GM23338 (cell line): ENCODE results near the gene ERF. TPM values are rescaled to one million over a fixed set of nuclear protein-coding genes. Genes with fewer than 3 reads are reported as not detected.
A peak's percentile ranks its signal among the peaks of the same experiment; 100 is the strongest.

Experiments used
- ATAC-seq: fragments of 200-7000 bp; cut with Tn5 transposase; 3 replicates; pipeline ENCODE4 v1.9.1; 2020
- DNase-seq: peaks from one replicate; pipeline ENCODE4 v3.0.0-alpha.2; 2015; ENCODE audit warnings: low spot score
- H2AFZ ChIP-seq: fragments of 200-600 bp; sonication (generic); 2 replicates; pipeline ENCODE4 v1.8.0; 2016; ENCODE audit warnings: antibody characterized with exemption, mild to moderate bottlenecking, moderate library complexity
- H3F3A ChIP-seq: fragments of 200-600 bp; sonication (generic); replicated peaks from 2 replicates; pipeline ENCODE4 v1.8.0; 2017; ENCODE audit warnings: antibody characterized with exemption, mixed run types, low read depth
- H3K27ac ChIP-seq: fragments of 200-600 bp; sonication (generic); 2 replicates; pipeline ENCODE4 v1.6.1; 2016; ENCODE audit warnings: low read depth
- H3K27me3 ChIP-seq: fragments of 200-600 bp; sonication (generic); 2 replicates; pipeline ENCODE4 v1.8.0; 2016; ENCODE audit warnings: mild to moderate bottlenecking, mixed run types, moderate library complexity; ENCODE audit not compliant: insufficient read depth
- H3K36me3 ChIP-seq: fragments of 200-600 bp; sonication (generic); 2 replicates; pipeline ENCODE4 v1.8.0; 2016; ENCODE audit warnings: mild to moderate bottlenecking; ENCODE audit not compliant: insufficient read depth
- H3K4me1 ChIP-seq: fragments of 200-600 bp; sonication (generic); 2 replicates; pipeline ENCODE4 v1.8.0; 2016; ENCODE audit warnings: mild to moderate bottlenecking, moderate library complexity; ENCODE audit not compliant: insufficient read depth
- H3K4me2 ChIP-seq: fragments of 200-600 bp; sonication (generic); 2 replicates; pipeline ENCODE4 v1.7.1; 2017; ENCODE audit warnings: mixed run types
- H3K4me3 ChIP-seq: fragments of 200-600 bp; sonication (generic); 2 replicates; pipeline ENCODE4 v1.6.1; 2016; ENCODE audit warnings: mixed run types
- H3K79me2 ChIP-seq: fragments of 200-600 bp; sonication (generic); replicated peaks from 2 replicates; pipeline ENCODE4 v1.8.0; 2017; ENCODE audit warnings: mild to moderate bottlenecking; ENCODE audit not compliant: insufficient read depth
- H3K9me2 ChIP-seq: fragments of 200-600 bp; sonication (generic); 2 replicates; pipeline ENCODE4 v1.8.0; 2017; ENCODE audit not compliant: insufficient read depth
- H4K20me1 ChIP-seq: fragments of 200-600 bp; sonication (generic); replicated peaks from 2 replicates; pipeline ENCODE4 v1.8.0; 2017; ENCODE audit warnings: mild to moderate bottlenecking; ENCODE audit not compliant: insufficient read depth
- H3K27ac Mint-ChIP-seq: 2 replicates; pipeline ENCODE4 v1.8.0; 2020; ENCODE audit warnings: inconsistent platforms, mild to moderate bottlenecking, moderate library complexity, mixed read lengths
- H3K27me3 Mint-ChIP-seq: 3 replicates; pipeline ENCODE4 v1.8.0; 2022; ENCODE audit warnings: low read depth, mild to moderate bottlenecking, moderate library complexity, mixed read lengths, inconsistent platforms; ENCODE audit not compliant: insufficient read depth, poor library complexity
- H3K36me3 Mint-ChIP-seq: 3 replicates; pipeline ENCODE4 v1.8.0; 2021; ENCODE audit warnings: low read depth, mild to moderate bottlenecking, inconsistent platforms, moderate library complexity, mixed read lengths
- H3K4me1 Mint-ChIP-seq: 3 replicates; pipeline ENCODE4 v1.8.0; 2020; ENCODE audit warnings: mild to moderate bottlenecking, inconsistent platforms, mixed read lengths
- H3K4me3 Mint-ChIP-seq: 3 replicates; pipeline ENCODE4 v1.8.0; 2021; ENCODE audit warnings: moderate library complexity, mild to moderate bottlenecking, inconsistent platforms, mixed read lengths
- H3K9me3 Mint-ChIP-seq: 3 replicates; pipeline ENCODE4 v1.8.0; 2020; ENCODE audit warnings: moderate library complexity, mild to moderate bottlenecking, inconsistent platforms, mixed read lengths
- CREB1 ChIP-seq: fragments of 250-450 bp; sonication (Bioruptor Pico); IDR thresholded peaks from 2 replicates; pipeline ENCODE4 v1.5.0; 2020; ENCODE audit warnings: low read depth, mild to moderate bottlenecking, moderate library complexity
- CTCF ChIP-seq, 2 experiments: fragments of 200-600 bp in 1 of 2; sonication (generic) in 1 of 2; conservative IDR thresholded peaks; 2 replicates each; pipeline versions ENCODE4 v1.5.1 to v1.6.1; 2016 to 2017; ENCODE audit warnings: antibody characterized with exemption in 2 of 2, low read depth in 2 of 2, mild to moderate bottlenecking in 2 of 2, moderate library complexity in 1 of 2
- EZH2 ChIP-seq: fragments of 200-600 bp; sonication (generic); IDR thresholded peaks from one replicate; pipeline ENCODE4 v1.8.0; 2017; ENCODE audit warnings: antibody characterized with exemption, mild to moderate bottlenecking, low read depth; ENCODE audit not compliant: unreplicated experiment
- EZH2phosphoT487 ChIP-seq: fragments of 200-600 bp; sonication (generic); IDR thresholded peaks from one replicate; pipeline ENCODE4 v1.8.1; 2018; ENCODE audit warnings: antibody characterized with exemption; ENCODE audit not compliant: unreplicated experiment
- JUNB ChIP-seq: IDR thresholded peaks from one replicate; pipeline ENCODE4 v1.6.1; 2016; ENCODE audit warnings: antibody characterized with exemption; ENCODE audit not compliant: unreplicated experiment
- NANOG ChIP-seq: IDR thresholded peaks from 2 replicates; pipeline ENCODE4 v1.6.1; 2016; ENCODE audit warnings: antibody characterized with exemption, borderline replicate concordance
- POLR2AphosphoS5 ChIP-seq: IDR thresholded peaks from 2 replicates; pipeline ENCODE4 v1.6.1; 2016; ENCODE audit warnings: antibody characterized with exemption, low read depth
- REST ChIP-seq: IDR thresholded peaks from one replicate; pipeline ENCODE4 v1.6.1; 2018; ENCODE audit warnings: antibody characterized with exemption; ENCODE audit not compliant: unreplicated experiment
- STAT1 ChIP-seq: IDR thresholded peaks from one replicate; pipeline ENCODE4 v1.6.1; 2016; ENCODE audit warnings: antibody characterized with exemption; ENCODE audit not compliant: unreplicated experiment
- ZNF114 ChIP-seq: fragments of 250-450 bp; sonication (Bioruptor Pico); IDR thresholded peaks from 2 replicates; pipeline ENCODE4 v1.5.0; 2020; ENCODE audit warnings: mild to moderate bottlenecking, moderate library complexity
- ZNF331 ChIP-seq: fragments of 250-450 bp; sonication (Bioruptor Pico); IDR thresholded peaks from 2 replicates; pipeline ENCODE4 v1.5.0; 2020; ENCODE audit warnings: low read depth, mild to moderate bottlenecking, moderate library complexity
- polyA plus RNA-seq: library from polyadenylated mRNA; unstranded; fragments of >200 nt; fragmentation: Nextera tagmentation; extraction: Ambion mirVana; gene quantifications from 2 replicates; pipeline ENCODE4 v1.2.1, GENCODE V29; 2016
- total RNA-seq: library from RNA; depleted of rRNA; stranded (reverse); fragments of >200 nt; shearing (Covaris generic); gene quantifications from 2 replicates; pipeline ENCODE4 v1.2.3, GENCODE V29; 2014
- TF ChIP-seq, protein P1 (sequence below): IDR thresholded peaks from 2 replicates; pipeline ENCODE4 v1.6.1; 2016; ENCODE audit warnings: antibody characterized with exemption
- TF ChIP-seq, protein P2 (sequence below): fragments of 250-450 bp; sonication (Bioruptor Pico); IDR thresholded peaks from 2 replicates; pipeline ENCODE4 v1.5.0; 2020; ENCODE audit warnings: mild to moderate bottlenecking, moderate library complexity

The ERF gene
- total and polyA plus RNA-seq, 2 experiments from 2014 or later = 29.4 to 49.4 TPM

DNA sequence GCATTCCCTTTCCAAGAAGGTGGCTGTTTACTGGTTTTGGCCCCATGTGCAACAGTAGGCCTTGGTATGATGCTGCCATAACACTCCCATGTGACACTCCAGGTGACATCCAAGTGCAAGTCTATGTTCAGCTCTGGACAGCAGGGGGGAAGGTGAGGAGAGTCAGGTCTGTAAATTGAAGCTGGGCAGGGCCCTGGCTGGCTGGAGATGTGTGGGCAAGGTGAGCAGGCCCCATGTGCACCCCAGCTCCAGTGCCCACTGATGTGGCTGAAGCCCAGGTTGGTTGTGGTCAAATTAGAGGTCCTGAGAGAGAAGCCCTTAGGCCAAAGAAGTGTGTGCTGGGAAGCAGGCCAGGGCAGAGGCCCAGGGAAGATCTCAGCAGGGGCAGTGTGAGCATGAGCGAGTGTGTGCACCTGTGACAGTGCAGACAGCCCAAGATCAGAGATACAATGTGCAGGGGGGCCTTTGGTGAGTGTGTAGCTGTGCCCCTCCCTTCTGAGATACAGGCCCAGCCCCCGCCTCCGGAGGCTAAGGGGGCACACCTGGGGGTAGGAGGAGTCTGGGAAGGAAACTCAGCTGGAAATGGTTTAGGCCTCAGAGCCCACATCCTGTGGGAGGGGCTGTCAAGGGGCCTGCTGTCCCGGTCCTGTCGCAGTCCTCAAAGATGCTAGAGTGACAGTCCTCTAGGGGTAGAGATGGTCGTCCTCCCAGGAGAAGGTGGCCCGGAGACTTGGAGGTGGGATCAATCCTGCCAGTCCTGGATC is 56.1 kb downstream of the ERF start:
- Histone ChIP-seq H3K27ac (no peak overlapping the region), H3K4me3 (no peak overlapping the region), H3K27me3 (no peaks in the 10 kb centered on the region), H3F3A (peaks cover 2% of the 10 kb centered on the region; the same call in 1 of the 2 replicates), H3K4me2 (no peak overlapping the region), H3K9me2 (no peaks in the 10 kb centered on the region), H3K4me1 (peaks cover 15% of the 10 kb centered on the region), H2AFZ (no peak overlapping the region), H4K20me1 (peaks cover 31% of the 10 kb centered on the region; the same call in 1 of the 2 replicates), H3K79me2 (peaks cover 18% of the 10 kb centered on the region), H3K36me3 (peaks cover 10% of the 10 kb centered on the region)
- peak overlapping the region; percentile 19; the same call in 1 of the 2 replicates for H3K27ac Mint-ChIP-seq
- peaks cover 71% of the 10 kb centered on the region for H3K36me3 Mint-ChIP-seq
- H3K4me3 Mint-ChIP-seq = no peak overlapping the region; the same call in 2 of the 3 replicates
- H3K27me3 Mint-ChIP-seq = peaks cover 15% of the 10 kb centered on the region
- peaks cover 7% of the 10 kb centered on the region for H3K9me3 Mint-ChIP-seq
- peak; percentile 32 for DNase-seq
- TF ChIP-seq CTCF (conservative IDR thresholded peaks at IDR 0.05; ENCODE audit: low read depth in 2 of 2) = no peak
- TF ChIP-seq, protein P1, sequence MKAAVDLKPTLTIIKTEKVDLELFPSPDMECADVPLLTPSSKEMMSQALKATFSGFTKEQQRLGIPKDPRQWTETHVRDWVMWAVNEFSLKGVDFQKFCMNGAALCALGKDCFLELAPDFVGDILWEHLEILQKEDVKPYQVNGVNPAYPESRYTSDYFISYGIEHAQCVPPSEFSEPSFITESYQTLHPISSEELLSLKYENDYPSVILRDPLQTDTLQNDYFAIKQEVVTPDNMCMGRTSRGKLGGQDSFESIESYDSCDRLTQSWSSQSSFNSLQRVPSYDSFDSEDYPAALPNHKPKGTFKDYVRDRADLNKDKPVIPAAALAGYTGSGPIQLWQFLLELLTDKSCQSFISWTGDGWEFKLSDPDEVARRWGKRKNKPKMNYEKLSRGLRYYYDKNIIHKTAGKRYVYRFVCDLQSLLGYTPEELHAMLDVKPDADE = no peak
- no peak for TF ChIP-seq ZNF114 (CRISPR knock-in tag)
- TF ChIP-seq EZH2phosphoT487 = no peak
- TF ChIP-seq STAT1 = no peak
- TF ChIP-seq, protein P2, sequence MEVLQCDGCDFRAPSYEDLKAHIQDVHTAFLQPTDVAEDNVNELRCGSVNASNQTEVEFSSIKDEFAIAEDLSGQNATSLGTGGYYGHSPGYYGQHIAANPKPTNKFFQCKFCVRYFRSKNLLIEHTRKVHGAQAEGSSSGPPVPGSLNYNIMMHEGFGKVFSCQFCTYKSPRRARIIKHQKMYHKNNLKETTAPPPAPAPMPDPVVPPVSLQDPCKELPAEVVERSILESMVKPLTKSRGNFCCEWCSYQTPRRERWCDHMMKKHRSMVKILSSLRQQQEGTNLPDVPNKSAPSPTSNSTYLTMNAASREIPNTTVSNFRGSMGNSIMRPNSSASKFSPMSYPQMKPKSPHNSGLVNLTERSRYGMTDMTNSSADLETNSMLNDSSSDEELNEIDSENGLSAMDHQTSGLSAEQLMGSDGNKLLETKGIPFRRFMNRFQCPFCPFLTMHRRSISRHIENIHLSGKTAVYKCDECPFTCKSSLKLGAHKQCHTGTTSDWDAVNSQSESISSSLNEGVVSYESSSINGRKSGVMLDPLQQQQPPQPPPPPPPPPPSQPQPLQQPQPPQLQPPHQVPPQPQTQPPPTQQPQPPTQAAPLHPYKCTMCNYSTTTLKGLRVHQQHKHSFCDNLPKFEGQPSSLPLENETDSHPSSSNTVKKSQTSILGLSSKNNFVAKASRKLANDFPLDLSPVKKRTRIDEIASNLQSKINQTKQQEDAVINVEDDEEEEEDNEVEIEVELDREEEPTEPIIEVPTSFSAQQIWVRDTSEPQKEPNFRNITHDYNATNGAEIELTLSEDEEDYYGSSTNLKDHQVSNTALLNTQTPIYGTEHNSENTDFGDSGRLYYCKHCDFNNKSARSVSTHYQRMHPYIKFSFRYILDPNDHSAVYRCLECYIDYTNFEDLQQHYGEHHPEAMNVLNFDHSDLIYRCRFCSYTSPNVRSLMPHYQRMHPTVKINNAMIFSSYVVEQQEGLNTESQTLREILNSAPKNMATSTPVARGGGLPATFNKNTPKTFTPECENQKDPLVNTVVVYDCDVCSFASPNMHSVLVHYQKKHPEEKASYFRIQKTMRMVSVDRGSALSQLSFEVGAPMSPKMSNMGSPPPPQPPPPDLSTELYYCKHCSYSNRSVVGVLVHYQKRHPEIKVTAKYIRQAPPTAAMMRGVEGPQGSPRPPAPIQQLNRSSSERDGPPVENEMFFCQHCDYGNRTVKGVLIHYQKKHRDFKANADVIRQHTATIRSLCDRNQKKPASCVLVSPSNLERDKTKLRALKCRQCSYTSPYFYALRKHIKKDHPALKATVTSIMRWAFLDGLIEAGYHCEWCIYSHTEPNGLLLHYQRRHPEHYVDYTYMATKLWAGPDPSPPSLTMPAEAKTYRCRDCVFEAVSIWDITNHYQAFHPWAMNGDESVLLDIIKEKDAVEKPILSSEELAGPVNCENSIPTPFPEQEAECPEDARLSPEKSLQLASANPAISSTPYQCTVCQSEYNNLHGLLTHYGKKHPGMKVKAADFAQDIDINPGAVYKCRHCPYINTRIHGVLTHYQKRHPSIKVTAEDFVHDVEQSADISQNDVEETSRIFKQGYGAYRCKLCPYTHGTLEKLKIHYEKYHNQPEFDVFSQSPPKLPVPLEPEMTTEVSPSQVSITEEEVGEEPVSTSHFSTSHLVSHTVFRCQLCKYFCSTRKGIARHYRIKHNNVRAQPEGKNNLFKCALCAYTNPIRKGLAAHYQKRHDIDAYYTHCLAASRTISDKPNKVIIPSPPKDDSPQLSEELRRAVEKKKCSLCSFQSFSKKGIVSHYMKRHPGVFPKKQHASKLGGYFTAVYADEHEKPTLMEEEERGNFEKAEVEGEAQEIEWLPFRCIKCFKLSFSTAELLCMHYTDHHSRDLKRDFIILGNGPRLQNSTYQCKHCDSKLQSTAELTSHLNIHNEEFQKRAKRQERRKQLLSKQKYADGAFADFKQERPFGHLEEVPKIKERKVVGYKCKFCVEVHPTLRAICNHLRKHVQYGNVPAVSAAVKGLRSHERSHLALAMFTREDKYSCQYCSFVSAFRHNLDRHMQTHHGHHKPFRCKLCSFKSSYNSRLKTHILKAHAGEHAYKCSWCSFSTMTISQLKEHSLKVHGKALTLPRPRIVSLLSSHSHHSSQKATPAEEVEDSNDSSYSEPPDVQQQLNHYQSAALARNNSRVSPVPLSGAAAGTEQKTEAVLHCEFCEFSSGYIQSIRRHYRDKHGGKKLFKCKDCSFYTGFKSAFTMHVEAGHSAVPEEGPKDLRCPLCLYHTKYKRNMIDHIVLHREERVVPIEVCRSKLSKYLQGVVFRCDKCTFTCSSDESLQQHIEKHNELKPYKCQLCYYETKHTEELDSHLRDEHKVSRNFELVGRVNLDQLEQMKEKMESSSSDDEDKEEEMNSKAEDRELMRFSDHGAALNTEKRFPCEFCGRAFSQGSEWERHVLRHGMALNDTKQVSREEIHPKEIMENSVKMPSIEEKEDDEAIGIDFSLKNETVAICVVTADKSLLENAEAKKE (CRISPR knock-in tag) = no peak
- no peak for TF ChIP-seq POLR2AphosphoS5
- TF ChIP-seq NANOG = no peak
- no peak for TF ChIP-seq JUNB
- TF ChIP-seq REST = no peak
- no peak for TF ChIP-seq CREB1
- TF ChIP-seq EZH2 = no peak
- no peak for TF ChIP-seq ZNF331 (CRISPR knock-in tag)
- no peak for ATAC-seq
- peaks cover 49% of the 10 kb centered on the region for H3K4me1 Mint-ChIP-seq
